ENCODE results near the gene RPS6KB1.
"Not testable (repeated sequence)": the region's sequence is repeated elsewhere in the genome, so short reads cannot be mapped to it uniquely, and the experiment has no call there.

The RPS6KB1 gene
- 92.1 to 118 reads per million in 2 donors for total RNA-seq

- DNase-seq, result peak; percentile 92
Measured at GRCh38 chr17:59892924-59893675, at the start of gene RPS6KB1, which contains the start of gene TUBD1. TSS of gene RPS6KB1 (plus strand) at chr17:59893121. CDS start at chr17:59893185, 64 bp downstream. TSS of gene TUBD1 (minus strand) at chr17:59892943. CDS start at chr17:59891002, 1,941 bp downstream.

- no peak for DNase-seq
Measured at GRCh38 chr17:59844884-59845594, 47.9 kb upstream of the RPS6KB1 start.

- DNase-seq, result no peak
Measured at GRCh38 chr17:59845595-59846393, 47.1 kb upstream of the RPS6KB1 start.

- no peak for DNase-seq
Measured at GRCh38 chr17:59846394-59847165, 46.3 kb upstream of the RPS6KB1 start.

GRCh38 chr17:59848385-59848668 is 44.6 kb upstream of the RPS6KB1 start:
- DNase-seq, result no peak

- no peak for DNase-seq
Measured at GRCh38 chr17:59848778-59849177, 44.1 kb upstream of the RPS6KB1 start.

- not testable (repeated sequence) for DNase-seq
Measured at GRCh38 chr17:59850311-59850710, 42.6 kb upstream of the RPS6KB1 start.

DNA sequence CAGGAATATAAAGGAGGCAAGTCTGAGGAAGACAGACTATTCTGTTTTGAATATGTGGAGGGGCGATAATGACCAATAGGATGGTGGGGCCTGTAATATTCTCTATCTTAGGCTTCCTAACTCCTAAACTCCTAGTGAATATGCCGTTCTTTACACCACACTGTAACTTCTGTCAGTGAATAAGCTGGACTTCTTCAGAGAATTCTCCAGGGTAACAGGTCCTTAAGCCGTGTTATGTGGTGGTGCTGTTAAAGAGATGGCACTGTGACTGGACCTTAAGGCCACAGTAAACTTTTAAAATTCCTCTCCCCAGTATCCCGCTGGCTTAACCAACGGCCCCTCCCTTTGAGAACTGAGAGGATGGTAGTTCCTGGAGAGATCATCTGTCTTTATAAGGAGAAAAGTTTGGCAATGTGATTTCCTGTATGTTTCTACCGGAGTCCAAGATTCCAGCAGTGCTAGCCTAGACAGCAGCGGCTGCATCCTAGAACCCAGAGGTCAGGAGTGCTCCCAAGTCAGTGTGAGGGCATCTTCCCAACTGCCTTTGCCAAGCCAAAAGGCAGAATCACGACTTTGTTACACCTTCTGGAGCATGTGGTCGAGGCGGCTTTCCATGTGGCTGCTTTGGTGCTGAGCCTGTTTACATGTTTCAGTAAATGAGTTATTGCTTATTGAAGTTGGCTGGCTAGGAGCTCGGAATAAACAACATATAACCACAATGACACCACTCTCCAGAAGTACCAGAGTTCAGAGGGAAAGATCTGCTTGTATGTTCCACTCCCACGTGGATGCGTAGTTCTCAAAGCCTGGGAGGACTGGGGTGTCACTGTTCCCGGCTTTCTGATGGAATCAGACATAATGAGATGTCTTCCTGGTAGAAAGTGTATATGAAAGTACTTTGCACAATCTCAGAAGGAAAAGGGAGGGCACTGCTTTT is 41.2 kb upstream of the RPS6KB1 start:
- no peak for DNase-seq

GRCh38 chr17:59852847-59853167 is 40.1 kb upstream of the RPS6KB1 start:
- not testable (repeated sequence) for DNase-seq

GRCh38 chr17:59853168-59853918 is 39.6 kb upstream of the RPS6KB1 start:
- no peak for DNase-seq

- not testable (repeated sequence) for DNase-seq
Measured at GRCh38 chr17:59853919-59854729, 38.8 kb upstream of the RPS6KB1 start.

GRCh38 chr17:59856859-59857794 is 35.8 kb upstream of the RPS6KB1 start:
- no peak for DNase-seq

DNA sequence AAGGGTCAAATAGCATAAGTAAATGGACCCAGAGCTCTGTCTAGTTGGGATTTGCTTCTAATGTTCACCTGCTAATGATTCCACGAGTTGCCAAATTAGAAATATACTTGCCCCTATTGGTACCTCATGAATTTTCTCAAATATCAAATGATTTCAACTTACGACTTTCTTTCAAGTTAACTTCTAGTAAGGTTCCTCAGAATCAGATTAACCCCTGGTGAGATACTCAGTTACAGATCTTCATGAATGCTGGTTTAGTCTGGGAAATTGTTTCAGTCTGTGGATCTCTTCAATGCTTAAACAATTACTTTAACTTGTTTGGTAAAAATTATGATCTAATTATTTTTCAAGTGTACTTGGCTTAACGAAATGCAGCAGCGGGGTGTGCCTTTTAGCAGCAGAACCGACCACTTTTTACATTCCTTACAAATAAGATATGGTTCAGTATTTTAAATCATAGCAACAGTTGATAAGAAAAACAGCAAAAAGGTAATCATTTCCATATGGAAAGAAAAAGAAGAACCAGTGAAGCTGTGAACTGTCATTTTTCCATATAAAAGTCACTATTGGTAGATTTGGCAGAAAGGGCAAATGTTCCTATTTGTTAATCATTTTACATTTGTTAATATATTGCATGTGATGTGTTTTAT is 34.6 kb upstream of the RPS6KB1 start:
- DNase-seq, result no peak

DNA sequence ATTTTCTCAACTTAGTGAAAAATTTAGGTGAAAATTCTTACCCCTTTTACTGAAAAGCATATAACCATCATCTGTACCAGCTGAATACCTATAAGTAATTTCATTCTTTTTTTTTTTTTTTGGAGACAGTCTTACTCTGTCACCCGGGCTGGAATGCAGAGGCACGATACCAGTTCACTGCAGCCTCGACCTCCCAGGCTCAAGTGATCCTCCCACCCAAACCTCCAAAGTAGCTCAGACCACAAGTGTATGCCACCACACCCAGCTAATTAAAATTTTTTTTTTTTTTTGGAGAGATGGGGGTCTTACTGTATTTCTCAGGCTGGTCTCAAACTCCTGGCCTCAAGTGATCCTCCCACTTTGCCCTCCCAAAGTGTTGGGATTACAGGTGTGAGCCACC is 34.0 kb upstream of the RPS6KB1 start:
- no peak for DNase-seq

- no peak for DNase-seq
Measured at GRCh38 chr17:59859444-59860025, 33.4 kb upstream of the RPS6KB1 start.

GRCh38 chr17:59863616-59864015 is 29.3 kb upstream of the RPS6KB1 start:
- DNase-seq, result no peak

DNA sequence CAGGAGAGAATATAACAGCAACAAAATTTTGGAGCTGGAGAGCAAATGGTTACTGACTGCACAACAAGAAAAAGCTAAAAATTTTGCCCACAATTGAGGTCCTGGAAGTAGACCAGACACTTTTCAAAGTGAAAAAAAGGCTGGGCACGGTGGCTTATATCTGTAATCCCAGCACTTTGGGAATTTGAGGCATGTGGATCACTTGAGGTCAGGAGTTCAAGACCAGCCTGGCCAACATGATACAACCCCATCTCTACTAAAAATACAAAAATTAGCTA is 23.0 kb upstream of the RPS6KB1 start:
- DNase-seq, result no peak

GRCh38 chr17:59870482-59870881 is 22.4 kb upstream of the RPS6KB1 start:
- DNase-seq, result no peak

Measured in T-helper 9 cell (primary cell).